A549 (cell line): ENCODE results near the gene MAPK8IP3.

Source experiments
- CEBPB ChIP-seq, 2 experiments: fragments of >200 bp in 1 of 2; sonication (Bioruptor Twin) in 1 of 2; formaldehyde crosslinking in 1 of 2; IDR thresholded peaks; 2 replicates each; pipeline ENCODE4 v1.6.1; 2012 to 2016
- CTCF ChIP-seq: fragments of >200 bp; sonication (Bioruptor Twin); formaldehyde crosslinking; IDR thresholded peaks from 3 replicates; pipeline ENCODE4 v1.5.1; 2016
- ELK1 ChIP-seq: fragments of 150-350 bp; IDR thresholded peaks from 2 replicates; pipeline ENCODE4 v1.6.1; 2014; ENCODE audit warnings: low read depth, mild to moderate bottlenecking, low read length
- EP300 ChIP-seq, 2 experiments: fragments of >200 bp; sonication (Bioruptor Twin); formaldehyde crosslinking; IDR thresholded peaks; 2 replicates in 1 of 2; 3 replicates in 1 of 2; pipeline ENCODE4 v1.6.1; 2016 to 2017
- POLR2A ChIP-seq: IDR thresholded peaks from 2 replicates; pipeline ENCODE4 v1.6.1; 2012; ENCODE audit warnings: mild to moderate bottlenecking, low read length
- SREBF2 ChIP-seq: fragments of 450-650 bp; IDR thresholded peaks from 2 replicates; pipeline ENCODE4 v1.6.1; 2014; ENCODE audit warnings: mild to moderate bottlenecking, moderate library complexity
- ZNF302 ChIP-seq: fragments of 250-450 bp; sonication (Bioruptor Pico); IDR thresholded peaks from 2 replicates; pipeline ENCODE4 v1.9.0; 2021; ENCODE audit warnings: inconsistent platforms, mild to moderate bottlenecking, moderate library complexity

- TF ChIP-seq ELK1 = no peak
- no peak for TF ChIP-seq SREBF2
- no peak for TF ChIP-seq CTCF
- TF ChIP-seq POLR2A = 0 out of 2 replicates have a peak, but pooled peaks have one; percentile 3
- no peak for TF ChIP-seq EP300 (IDR thresholded peaks at IDR 0.05)
- no peak for TF ChIP-seq ZNF302 (CRISPR knock-in tag)
- TF ChIP-seq CEBPB (IDR thresholded peaks at IDR 0.05) = no peak
These were observed 74.0 kb downstream of the MAPK8IP3 start for GRCh38 chr16:1779741-1780676.
